OCI-LY7 (cell line): Measurements from ENCODE around the gene GXYLT2. TPM values are rescaled to one million over a fixed set of nuclear protein-coding genes. Genes with fewer than 3 reads are reported as not detected.

Source experiments
- BruUV-seq: library from RNA; stranded (reverse); fragments of 400-500 nt; replicated peaks from 2 replicates; lab custom pipeline; 2021; lab: Mats Ljungman, UMichigan
- CTCF ChIA-PET: fragments of 300-600 bp; sonication (Branson Sonifier 250); formaldehyde crosslinking; loops from one replicate; lab custom pipeline; 2022; ENCODE audit warnings: antibody characterized with exemption; ENCODE audit not compliant: unreplicated experiment; lab: Charles Lee
- POLR2A ChIA-PET: fragments of 300-600 bp; sonication (Branson Sonifier 250); formaldehyde crosslinking; loops from one replicate; lab custom pipeline; 2022; ENCODE audit warnings: antibody characterized with exemption; lab: Charles Lee
- DNase-seq: peaks from one replicate; pipeline ENCODE4 v3.0.0-alpha.2; 2015; ENCODE audit warnings: low spot score
- H2AFZ ChIP-seq: fragments of 200-600 bp; sonication (generic), shearing (Covaris generic); 2 replicates; pipeline ENCODE4 v1.6.1; 2014; ENCODE audit warnings: mild to moderate bottlenecking, antibody characterized with exemption, low read length, moderate library complexity
- H3K27ac ChIP-seq: fragments of 200-600 bp; sonication (generic); 2 replicates; pipeline ENCODE4 v1.5.1; 2014; ENCODE audit warnings: mixed run types, low read depth, mild to moderate bottlenecking, moderate library complexity, low read length, inconsistent platforms; ENCODE audit not compliant: poor library complexity, severe bottlenecking
- H3K36me3 ChIP-seq: fragments of 200-600 bp; sonication (generic); 2 replicates; pipeline ENCODE4 v1.6.1; 2014; ENCODE audit warnings: mild to moderate bottlenecking, antibody characterized with exemption, low read length, moderate library complexity, mixed read lengths; ENCODE audit not compliant: insufficient read depth
- H3K4me1 ChIP-seq: fragments of 200-600 bp; sonication (generic); 2 replicates; pipeline ENCODE4 v1.5.1; 2014; ENCODE audit warnings: mild to moderate bottlenecking, low read length; ENCODE audit not compliant: insufficient read depth, poor library complexity, severe bottlenecking
- H3K4me2 ChIP-seq: fragments of 200-600 bp; sonication (generic); 2 replicates; pipeline ENCODE4 v1.6.1; 2014; ENCODE audit warnings: mild to moderate bottlenecking, low read length
- H3K4me3 ChIP-seq: fragments of 200-600 bp; sonication (generic); 2 replicates; pipeline ENCODE4 v1.5.1; 2014; ENCODE audit warnings: mild to moderate bottlenecking, low read depth, low read length; ENCODE audit not compliant: poor library complexity, severe bottlenecking
- H3K79me2 ChIP-seq: fragments of 200-600 bp; sonication (generic); 2 replicates; pipeline ENCODE4 v1.6.1; 2016; ENCODE audit warnings: low read depth, mild to moderate bottlenecking, low read length, moderate library complexity, mixed read lengths; ENCODE audit not compliant: insufficient read depth
- H3K9me2 ChIP-seq: fragments of 200-600 bp; sonication (generic); 2 replicates; pipeline ENCODE4 v1.6.1; 2016; ENCODE audit warnings: mild to moderate bottlenecking, low read length, mixed read lengths; ENCODE audit not compliant: insufficient read depth
- H3K9me3 ChIP-seq: fragments of 200-600 bp; sonication (generic); 2 replicates; pipeline ENCODE4 v1.6.1; 2014; ENCODE audit warnings: mild to moderate bottlenecking, mixed run types, low read length, mixed read lengths
- H4K20me1 ChIP-seq: fragments of 200-600 bp; sonication (generic); 2 replicates; pipeline ENCODE4 v1.6.1; 2014; ENCODE audit warnings: mild to moderate bottlenecking, antibody characterized with exemption, low read length, moderate library complexity, mixed read lengths; ENCODE audit not compliant: insufficient read depth
- EZH2phosphoT487 ChIP-seq: fragments of 200-600 bp; sonication (generic); IDR thresholded peaks from 2 replicates; pipeline ENCODE4 v1.6.1; 2018; ENCODE audit warnings: low read depth, borderline replicate concordance, mild to moderate bottlenecking, mixed run types, antibody characterized with exemption, low read length, moderate library complexity, mixed read lengths
- intact Hi-C: fragments of 100-400 bp; cut with micrococcal nuclease; formaldehyde crosslinking; loops from one replicate; pipeline ENCODE4 v1.10.0; 2022; ENCODE audit not compliant: unreplicated experiment
- total RNA-seq, 2 experiments: library from RNA; depleted of rRNA in 1 of 2; stranded (reverse); fragments of >200 nt in 1 of 2; shearing (Covaris generic) in 1 of 2; gene quantifications; 2 replicates each; pipeline ENCODE4 v1.2.3, GENCODE V29; 2014 to 2022
- TF ChIP-seq, protein P1 (sequence below): fragments of 200-600 bp; sonication (generic); conservative IDR thresholded peaks from 2 replicates; pipeline ENCODE4 v1.5.1; 2014; ENCODE audit warnings: mild to moderate bottlenecking, antibody characterized with exemption, low read length, moderate library complexity, mixed read lengths

Gene GXYLT2
- total RNA-seq, 2 experiments from 2014 or later, result not detected

DNA sequence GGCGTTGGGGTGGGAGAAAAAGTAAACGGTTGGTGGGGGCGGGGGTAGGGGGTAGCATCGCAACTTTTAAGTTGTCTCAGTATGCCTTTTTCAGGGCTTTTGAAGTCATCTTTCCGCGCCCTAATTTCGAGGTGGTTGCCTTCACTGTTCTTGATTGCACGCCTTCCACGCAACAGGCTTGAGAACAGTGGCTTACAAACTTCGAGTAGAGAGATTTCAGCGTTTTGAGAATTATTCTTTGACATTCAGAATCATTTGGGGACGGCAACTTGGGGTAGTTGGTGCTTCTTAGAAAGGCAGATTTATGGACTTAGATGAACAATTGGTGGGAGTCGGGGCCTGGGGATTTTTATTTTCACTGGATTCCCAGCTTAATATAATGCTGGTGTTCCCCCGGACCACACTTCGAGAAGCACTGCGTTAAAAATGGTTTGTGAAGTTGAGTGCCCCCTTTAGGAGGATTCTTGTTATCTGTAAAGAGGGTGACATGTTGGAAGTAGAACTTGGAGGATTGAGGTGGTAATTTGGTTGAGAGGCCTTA, 109.6 kb downstream of the GXYLT2 start:
- Histone ChIP-seq H2AFZ (peak overlapping the region; percentile 42; the same call in 1 of the 2 replicates), H3K79me2 (peaks cover 56% of the 10 kb centered on the region), H3K4me1 (peaks cover 36% of the 10 kb centered on the region), H3K9me3 (no peaks in the 10 kb centered on the region), H3K4me2 (peak overlapping the region; percentile 87), H3K27ac (peak overlapping the region; percentile 74), H3K4me3 (peak overlapping the region; percentile 93), H4K20me1 (peaks cover 33% of the 10 kb centered on the region), H3K9me2 (no peaks in the 10 kb centered on the region), H3K36me3 (peaks cover 46% of the 10 kb centered on the region)
- DNase-seq, result peak; percentile 68
- ChIA-PET POLR2A (interaction anchor here (1.0 to 2.1 kb wide), 5 partner anchors 12 to 41 kb away, joined by 3 to 9 read pairs (median 5); no protein-coding TSS in a partner anchor), CTCF (interaction anchor here (0.6 kb wide), 1 partner anchor 59 kb away, joined by 3 read pairs; no protein-coding TSS in a partner anchor)
- no TSS peak for BruUV-seq
- TF ChIP-seq, protein P1, sequence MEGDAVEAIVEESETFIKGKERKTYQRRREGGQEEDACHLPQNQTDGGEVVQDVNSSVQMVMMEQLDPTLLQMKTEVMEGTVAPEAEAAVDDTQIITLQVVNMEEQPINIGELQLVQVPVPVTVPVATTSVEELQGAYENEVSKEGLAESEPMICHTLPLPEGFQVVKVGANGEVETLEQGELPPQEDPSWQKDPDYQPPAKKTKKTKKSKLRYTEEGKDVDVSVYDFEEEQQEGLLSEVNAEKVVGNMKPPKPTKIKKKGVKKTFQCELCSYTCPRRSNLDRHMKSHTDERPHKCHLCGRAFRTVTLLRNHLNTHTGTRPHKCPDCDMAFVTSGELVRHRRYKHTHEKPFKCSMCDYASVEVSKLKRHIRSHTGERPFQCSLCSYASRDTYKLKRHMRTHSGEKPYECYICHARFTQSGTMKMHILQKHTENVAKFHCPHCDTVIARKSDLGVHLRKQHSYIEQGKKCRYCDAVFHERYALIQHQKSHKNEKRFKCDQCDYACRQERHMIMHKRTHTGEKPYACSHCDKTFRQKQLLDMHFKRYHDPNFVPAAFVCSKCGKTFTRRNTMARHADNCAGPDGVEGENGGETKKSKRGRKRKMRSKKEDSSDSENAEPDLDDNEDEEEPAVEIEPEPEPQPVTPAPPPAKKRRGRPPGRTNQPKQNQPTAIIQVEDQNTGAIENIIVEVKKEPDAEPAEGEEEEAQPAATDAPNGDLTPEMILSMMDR, result peak; percentile 88
- no peak for TF ChIP-seq EZH2phosphoT487
- intact Hi-C loops, result loop anchor here (1.0 to 10.0 kb wide), 5 partner anchors 58 to 1335 kb away; partner anchors contain the start of gene SHQ1

DNA sequence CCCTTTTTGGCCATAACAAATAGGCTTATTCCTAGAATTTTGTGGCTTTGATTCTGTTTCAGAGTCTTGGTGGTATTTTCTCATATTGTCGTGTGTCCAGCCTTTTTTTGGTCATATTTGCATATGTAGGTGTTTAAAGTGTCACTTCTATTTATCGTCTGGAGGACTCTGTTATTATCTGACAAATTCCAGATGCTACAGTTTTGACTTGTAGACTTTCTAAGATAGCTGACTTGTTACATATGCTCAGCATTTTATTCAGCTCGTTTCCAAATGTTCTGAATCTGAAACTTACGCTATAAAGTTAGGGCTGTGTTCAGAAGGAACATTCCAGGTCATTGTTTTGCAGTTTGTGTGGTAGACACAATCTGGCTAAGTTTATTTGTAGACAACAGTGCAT, 110.6 kb downstream of the GXYLT2 start:
- peaks cover 36% of the 10 kb centered on the region for H3K4me1 ChIP-seq
- no peaks in the 10 kb centered on the region for H3K9me2 ChIP-seq
- no peak overlapping the region for H2AFZ ChIP-seq
- H3K4me3 ChIP-seq, result peak overlapping the region; percentile 93
- no peak overlapping the region for H3K27ac ChIP-seq
- H3K4me2 ChIP-seq, result peak overlapping the region; percentile 87
- H4K20me1 ChIP-seq, result peaks cover 33% of the 10 kb centered on the region
- peaks cover 54% of the 10 kb centered on the region for H3K36me3 ChIP-seq
- ChIA-PET CTCF (no interaction called here), POLR2A (interaction anchor here (0.6 to 1.7 kb wide), 4 partner anchors 11 to 47 kb away, joined by 3 to 10 read pairs (median 4); no protein-coding TSS in a partner anchor)
- intact Hi-C loops, result loop anchor here (5.0 to 10.0 kb wide), 3 partner anchors 59 to 1336 kb away; no protein-coding TSS in a partner anchor
- no TSS peak for BruUV-seq
- no peak for TF ChIP-seq EZH2phosphoT487
- TF ChIP-seq, protein P1, result no peak
- no peak for DNase-seq
- peaks cover 66% of the 10 kb centered on the region for H3K79me2 ChIP-seq
- H3K9me3 ChIP-seq, result no peaks in the 10 kb centered on the region
